Effector CD8-positive, alpha-beta T cell (primary cell): ENCODE results near the gene VAV3.

ENCODE experiments used
- DNase-seq: peaks from one replicate; lab custom pipeline; 2025; lab: John Stamatoyannopoulos, UW

VAV3 gene

GRCh38 chr1:107835151-107835670 is 129.8 kb downstream of the VAV3 start:
- no peak for DNase-seq

- no peak for DNase-seq
Measured at GRCh38 chr1:107833061-107833460, 131.9 kb downstream of the VAV3 start.

DNA sequence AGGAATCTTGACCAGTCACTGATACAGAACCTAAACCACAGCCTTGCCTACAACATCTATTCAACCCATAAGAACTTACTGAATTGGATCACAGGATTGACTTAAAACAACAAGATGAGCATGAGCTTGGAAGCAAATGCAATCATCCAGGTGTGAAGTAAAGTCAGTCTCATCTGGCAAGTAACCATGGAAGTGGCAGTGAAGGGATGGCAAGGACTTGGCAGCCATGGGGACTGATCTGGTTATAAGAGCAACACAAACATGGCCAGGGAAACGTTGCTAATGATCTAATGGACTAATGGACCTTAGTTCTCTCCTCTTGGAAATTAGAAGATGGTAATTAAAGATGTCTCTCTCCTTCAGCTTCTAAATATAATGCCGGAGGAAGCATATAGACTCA is 133.1 kb downstream of the VAV3 start:
- DNase-seq: no peak

DNA sequence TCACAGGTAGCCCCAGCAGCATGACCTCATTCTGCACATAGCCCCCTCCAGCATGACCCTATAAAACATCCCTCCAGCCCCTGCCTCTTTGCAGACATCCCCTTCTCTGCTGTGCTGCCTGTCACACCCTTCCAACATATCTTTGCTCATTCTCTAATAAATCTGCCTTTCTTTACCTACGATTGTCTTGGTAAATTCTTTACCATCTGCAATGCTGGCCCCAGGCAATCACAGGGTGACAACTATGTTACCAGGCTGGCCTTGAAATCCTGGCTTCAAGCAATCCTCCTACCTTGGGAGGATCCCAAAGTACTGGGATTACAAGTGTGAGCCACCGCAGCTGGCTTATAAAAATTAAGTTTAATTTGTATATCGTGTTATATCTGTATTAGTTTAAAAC is 134.5 kb downstream of the VAV3 start:
- no peak for DNase-seq

- DNase-seq: no peak
Measured at GRCh38 chr1:107830075-107830474, 134.9 kb downstream of the VAV3 start.

- no peak for DNase-seq
Measured at GRCh38 chr1:107829036-107829770, 135.8 kb downstream of the VAV3 start.

GRCh38 chr1:107824946-107825345 is 140.0 kb downstream of the VAV3 start:
- DNase-seq: no peak

- DNase-seq: no peak
Measured at GRCh38 chr1:107821340-107821739, 143.6 kb downstream of the VAV3 start.

DNA sequence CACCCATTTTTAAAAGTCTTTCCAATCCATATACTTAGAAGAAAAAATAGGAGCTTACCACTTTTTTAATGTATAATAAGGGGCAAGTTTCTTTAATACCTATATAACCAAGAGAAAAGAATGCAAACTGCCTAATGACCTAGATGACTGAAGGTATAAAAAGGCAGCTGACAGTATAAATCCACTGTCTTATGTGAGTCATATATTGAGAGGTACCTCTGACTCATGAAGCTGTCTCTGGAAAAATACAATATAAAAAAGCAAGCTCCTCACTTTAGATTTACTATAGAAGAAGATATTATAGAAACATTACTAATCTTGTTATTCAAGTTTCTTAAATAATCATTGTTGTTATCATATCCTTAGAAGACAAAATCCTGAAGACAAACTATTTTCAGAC is 144.2 kb downstream of the VAV3 start:
- DNase-seq: no peak

GRCh38 chr1:107817935-107818334 is 147.0 kb downstream of the VAV3 start:
- DNase-seq: no peak

DNA sequence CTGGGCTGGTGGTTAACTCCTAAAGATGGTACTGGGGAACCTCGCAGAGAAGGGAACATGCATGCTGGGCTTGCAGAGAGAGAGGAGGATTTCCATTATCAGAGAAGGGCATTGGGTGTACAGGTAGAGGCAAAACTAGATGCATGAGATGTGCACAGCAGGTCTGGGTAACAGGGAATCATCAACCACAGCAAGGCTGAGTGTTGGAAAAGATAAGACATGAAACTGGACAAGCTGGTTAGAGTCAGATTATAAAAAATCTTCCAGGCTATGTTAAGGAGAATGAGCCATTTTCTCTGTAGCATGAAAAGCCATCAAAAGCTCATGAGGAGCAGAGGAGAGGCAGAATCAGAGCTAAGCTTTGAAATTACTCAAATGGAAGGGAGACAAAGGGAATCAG is 147.8 kb downstream of the VAV3 start:
- no peak for DNase-seq

GRCh38 chr1:107810291-107810951 is 154.6 kb downstream of the VAV3 start:
- DNase-seq: no peak

- DNase-seq: no peak
Measured at GRCh38 chr1:107807855-107808254, 157.1 kb downstream of the VAV3 start.

DNA sequence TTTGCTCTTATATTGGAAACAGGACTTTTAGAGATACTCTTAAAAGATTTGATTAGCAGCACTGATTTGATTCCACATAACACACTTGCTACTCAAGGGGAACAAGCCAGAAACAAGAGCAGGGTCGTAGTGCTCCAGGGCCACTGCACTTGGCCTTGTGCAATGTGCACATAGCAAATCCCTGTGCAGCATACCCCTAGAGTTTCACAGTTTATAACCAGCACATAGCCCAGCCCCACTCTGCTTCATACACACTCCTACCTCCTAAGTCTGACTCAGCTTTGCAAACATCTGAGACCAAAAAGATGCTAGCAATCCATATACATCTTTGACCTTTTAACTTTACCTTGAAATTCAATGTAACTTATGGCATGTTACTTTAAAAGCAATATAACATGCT is 157.6 kb downstream of the VAV3 start:
- DNase-seq: no peak

DNA sequence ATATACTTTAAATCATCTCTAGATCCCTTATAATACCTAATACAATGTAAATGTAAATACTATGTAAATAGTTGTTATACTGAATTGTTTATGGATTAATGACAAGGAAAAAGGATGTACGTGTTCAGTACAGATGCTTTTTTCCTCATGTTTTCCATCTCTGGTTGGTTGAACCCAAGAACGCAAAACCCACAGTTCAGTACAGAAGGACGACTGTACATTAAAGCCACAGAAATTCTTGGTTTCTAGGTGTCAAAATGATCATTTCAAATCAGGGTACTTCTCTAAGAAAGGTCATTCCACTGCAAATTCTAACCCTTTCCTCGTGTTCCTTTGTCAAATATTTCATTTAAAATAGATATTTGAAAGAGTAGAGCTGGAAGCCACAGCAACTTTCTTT is 158.1 kb downstream of the VAV3 start:
- DNase-seq: no peak

DNA sequence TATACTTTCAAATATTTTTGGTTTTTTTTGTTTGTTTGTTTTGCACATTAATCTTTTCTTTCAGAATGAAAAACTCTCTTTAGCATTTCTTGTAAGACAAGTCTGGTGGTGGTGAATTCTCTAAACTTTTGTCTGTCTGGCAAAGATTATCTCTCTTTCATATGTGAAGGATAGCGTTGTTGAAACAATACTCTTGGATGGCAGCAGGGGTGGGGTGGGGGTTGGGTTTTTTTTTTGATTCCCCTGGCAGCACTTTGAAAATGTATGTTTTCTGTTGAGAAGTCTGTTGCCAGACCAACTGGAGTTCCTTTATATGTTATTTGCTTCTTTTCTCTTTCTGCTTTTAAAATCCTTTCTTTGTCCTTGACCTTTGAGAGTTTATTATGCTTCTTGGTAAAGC is 160.2 kb downstream of the VAV3 start:
- DNase-seq: no peak

DNA sequence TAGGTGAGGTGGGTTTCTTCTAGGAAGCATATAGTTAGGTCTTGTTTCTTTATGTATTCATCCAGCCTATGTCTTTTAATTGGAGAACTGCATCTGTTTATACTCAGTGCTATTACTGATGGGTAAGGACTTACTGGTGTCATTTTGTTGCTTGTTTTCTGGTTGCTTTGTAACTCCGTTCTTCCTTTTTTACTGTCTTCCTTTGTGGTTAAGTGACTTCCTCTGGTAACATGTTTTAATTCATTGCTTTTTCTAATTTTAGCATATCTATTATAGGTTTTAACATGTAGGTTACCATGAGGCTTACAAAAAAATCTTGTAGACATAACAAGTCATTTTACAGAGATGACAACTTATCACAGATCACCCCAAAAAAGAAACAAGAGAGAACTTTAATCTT is 160.8 kb downstream of the VAV3 start:
- no peak for DNase-seq

- DNase-seq: no peak
Measured at GRCh38 chr1:107803579-107803978, 161.4 kb downstream of the VAV3 start.

GRCh38 chr1:107802654-107803053 is 162.3 kb downstream of the VAV3 start:
- no peak for DNase-seq

GRCh38 chr1:107795994-107796393 is 169.0 kb downstream of the VAV3 start:
- DNase-seq: no peak

DNA sequence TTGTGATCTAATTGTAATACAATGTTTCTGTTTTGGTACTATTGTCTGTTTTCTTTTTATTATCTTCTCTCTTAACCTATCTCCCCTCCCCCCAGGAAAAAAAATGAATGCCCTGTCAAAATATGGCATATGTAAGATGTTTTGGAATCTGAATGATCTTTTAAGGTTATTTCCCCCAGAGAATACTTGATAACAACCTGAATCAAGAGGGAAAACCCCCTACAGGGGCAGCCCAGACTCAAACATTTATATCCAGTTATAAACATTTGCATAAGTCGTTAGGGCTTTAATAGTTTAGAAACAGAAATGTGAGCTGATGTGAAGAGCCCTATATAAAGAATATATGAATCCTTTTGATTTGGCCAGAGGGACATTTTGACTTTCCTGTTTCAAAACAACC is 169.5 kb downstream of the VAV3 start:
- DNase-seq: no peak

DNA sequence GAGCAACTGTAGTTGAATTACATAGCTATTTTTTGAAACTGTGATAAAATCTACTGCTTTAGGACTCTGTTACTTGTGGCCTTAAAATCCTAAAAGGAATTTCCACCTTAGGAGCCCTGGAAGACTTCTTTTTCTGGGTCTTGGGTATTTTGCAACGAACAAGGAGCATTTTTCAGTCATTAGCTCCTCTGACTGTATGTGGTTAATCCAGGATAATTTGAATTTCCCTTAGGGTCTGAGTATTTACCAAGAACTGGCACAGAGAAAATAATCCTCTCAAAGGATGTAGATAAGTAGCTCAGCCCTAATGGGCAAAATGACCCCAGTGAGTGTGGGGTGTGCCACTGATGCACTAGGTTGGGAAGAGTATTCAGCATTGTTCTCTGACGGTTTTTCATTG is 170.4 kb downstream of the VAV3 start:
- DNase-seq: no peak

- DNase-seq: no peak
Measured at GRCh38 chr1:107793896-107794453, 171.0 kb downstream of the VAV3 start.
